HL-60 (cell line): ENCODE measurements around the gene RBM6.
A peak's percentile ranks its signal among the peaks of the same experiment; 100 is the strongest.

Experiments used
- DNase-seq, 2 experiments: peaks; one replicate each; pipeline ENCODE4 v3.0.0-alpha.2; 2010 to 2020; ENCODE audit warnings: low read depth in 1 of 2, low spot score in 1 of 2
- H3K27ac ChIP-seq: fragments of 250-450 bp; sonication (Bioruptor Pico); replicated peaks from 2 replicates; pipeline ENCODE4 v1.5.1; 2020; ENCODE audit warnings: mild to moderate bottlenecking, moderate library complexity
- H3K27me3 ChIP-seq: fragments of 250-450 bp; sonication (Bioruptor Pico); 2 replicates; pipeline ENCODE4 v1.5.1; 2021; ENCODE audit warnings: mild to moderate bottlenecking, moderate library complexity; ENCODE audit not compliant: insufficient read depth, poor library complexity, severe bottlenecking
- H3K4me3 ChIP-seq: replicated peaks from 2 replicates; pipeline ENCODE4 v1.5.1; 2011; ENCODE audit warnings: mild to moderate bottlenecking, control low read depth, low read length; ENCODE audit not compliant: insufficient read depth
- GABPA ChIP-seq: IDR thresholded peaks from 2 replicates; pipeline ENCODE4 v1.6.1; 2012; ENCODE audit warnings: low read depth
- POLR2AphosphoS5 ChIP-seq: IDR thresholded peaks from 2 replicates; pipeline ENCODE4 v1.6.1; 2012; ENCODE audit warnings: low read depth
- SPI1 ChIP-seq: IDR thresholded peaks from 2 replicates; pipeline ENCODE4 v1.6.1; 2012; ENCODE audit warnings: low read depth, mild to moderate bottlenecking, borderline replicate concordance
- TF ChIP-seq, protein P1 (sequence below): IDR thresholded peaks from 2 replicates; pipeline ENCODE4 v1.6.1; 2012; ENCODE audit warnings: low read depth; ENCODE audit not compliant: insufficient replicate concordance
- TF ChIP-seq, protein P2 (sequence below): IDR thresholded peaks from one replicate; pipeline ENCODE4 v1.5.1; 2011; ENCODE audit warnings: low read length, control low read depth, inconsistent platforms; ENCODE audit not compliant: insufficient read depth

RBM6 gene

DNA sequence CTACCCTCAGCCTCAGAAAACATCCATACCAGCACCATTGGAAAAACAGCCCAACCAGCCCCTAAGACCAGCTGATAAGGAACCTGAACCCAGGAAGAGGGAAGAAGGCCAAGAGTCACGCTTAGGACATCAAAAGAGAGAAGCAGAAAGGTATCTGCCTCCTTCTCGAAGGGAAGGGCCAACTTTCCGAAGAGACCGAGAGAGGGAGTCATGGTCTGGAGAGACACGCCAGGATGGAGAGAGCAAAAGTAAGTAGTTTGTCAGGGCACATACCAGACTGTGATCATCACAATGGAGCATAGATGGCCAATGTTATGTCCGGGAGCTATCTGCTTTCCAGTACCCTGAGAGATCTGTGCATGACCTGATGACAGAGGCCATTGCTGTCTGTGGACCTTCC, 117.8 kb downstream of the RBM6 start:
- DNase-seq = no peak
- Histone ChIP-seq H3K27ac (no peak overlapping the region), H3K27me3 (no peaks in the 10 kb centered on the region), H3K4me3 (no peak overlapping the region)
- TF ChIP-seq SPI1 (no peak), POLR2AphosphoS5 (no peak), GABPA (no peak)
- TF ChIP-seq, protein P1, sequence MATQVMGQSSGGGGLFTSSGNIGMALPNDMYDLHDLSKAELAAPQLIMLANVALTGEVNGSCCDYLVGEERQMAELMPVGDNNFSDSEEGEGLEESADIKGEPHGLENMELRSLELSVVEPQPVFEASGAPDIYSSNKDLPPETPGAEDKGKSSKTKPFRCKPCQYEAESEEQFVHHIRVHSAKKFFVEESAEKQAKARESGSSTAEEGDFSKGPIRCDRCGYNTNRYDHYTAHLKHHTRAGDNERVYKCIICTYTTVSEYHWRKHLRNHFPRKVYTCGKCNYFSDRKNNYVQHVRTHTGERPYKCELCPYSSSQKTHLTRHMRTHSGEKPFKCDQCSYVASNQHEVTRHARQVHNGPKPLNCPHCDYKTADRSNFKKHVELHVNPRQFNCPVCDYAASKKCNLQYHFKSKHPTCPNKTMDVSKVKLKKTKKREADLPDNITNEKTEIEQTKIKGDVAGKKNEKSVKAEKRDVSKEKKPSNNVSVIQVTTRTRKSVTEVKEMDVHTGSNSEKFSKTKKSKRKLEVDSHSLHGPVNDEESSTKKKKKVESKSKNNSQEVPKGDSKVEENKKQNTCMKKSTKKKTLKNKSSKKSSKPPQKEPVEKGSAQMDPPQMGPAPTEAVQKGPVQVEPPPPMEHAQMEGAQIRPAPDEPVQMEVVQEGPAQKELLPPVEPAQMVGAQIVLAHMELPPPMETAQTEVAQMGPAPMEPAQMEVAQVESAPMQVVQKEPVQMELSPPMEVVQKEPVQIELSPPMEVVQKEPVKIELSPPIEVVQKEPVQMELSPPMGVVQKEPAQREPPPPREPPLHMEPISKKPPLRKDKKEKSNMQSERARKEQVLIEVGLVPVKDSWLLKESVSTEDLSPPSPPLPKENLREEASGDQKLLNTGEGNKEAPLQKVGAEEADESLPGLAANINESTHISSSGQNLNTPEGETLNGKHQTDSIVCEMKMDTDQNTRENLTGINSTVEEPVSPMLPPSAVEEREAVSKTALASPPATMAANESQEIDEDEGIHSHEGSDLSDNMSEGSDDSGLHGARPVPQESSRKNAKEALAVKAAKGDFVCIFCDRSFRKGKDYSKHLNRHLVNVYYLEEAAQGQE = no peak
- TF ChIP-seq, protein P2, sequence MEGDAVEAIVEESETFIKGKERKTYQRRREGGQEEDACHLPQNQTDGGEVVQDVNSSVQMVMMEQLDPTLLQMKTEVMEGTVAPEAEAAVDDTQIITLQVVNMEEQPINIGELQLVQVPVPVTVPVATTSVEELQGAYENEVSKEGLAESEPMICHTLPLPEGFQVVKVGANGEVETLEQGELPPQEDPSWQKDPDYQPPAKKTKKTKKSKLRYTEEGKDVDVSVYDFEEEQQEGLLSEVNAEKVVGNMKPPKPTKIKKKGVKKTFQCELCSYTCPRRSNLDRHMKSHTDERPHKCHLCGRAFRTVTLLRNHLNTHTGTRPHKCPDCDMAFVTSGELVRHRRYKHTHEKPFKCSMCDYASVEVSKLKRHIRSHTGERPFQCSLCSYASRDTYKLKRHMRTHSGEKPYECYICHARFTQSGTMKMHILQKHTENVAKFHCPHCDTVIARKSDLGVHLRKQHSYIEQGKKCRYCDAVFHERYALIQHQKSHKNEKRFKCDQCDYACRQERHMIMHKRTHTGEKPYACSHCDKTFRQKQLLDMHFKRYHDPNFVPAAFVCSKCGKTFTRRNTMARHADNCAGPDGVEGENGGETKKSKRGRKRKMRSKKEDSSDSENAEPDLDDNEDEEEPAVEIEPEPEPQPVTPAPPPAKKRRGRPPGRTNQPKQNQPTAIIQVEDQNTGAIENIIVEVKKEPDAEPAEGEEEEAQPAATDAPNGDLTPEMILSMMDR = no peak

DNA sequence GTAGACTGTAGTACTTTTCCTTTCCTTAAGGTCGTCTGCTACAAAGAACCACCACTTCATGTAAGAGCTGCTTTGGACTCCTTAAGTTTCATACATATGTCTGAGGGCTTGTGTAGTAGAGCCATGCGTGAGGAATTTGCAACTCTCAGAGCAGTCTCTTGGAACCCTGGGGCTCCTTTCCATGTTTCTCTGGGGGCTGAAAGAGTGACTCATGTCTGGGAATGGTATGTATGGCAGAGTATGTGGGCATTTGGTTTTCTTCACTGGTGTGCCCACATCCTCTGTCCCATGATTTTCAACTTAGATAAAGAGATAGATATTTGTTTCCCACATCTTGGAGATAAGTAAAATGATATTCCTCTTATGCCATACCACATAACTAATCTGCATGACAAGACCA, 128.2 kb downstream of the RBM6 start:
- DNase-seq = no peak
- no peak for TF ChIP-seq SPI1
- no peak for TF ChIP-seq GABPA
- TF ChIP-seq, protein P1 = no peak
- TF ChIP-seq POLR2AphosphoS5 = no peak
- TF ChIP-seq, protein P2 = no peak
- Histone ChIP-seq H3K4me3 (no peak overlapping the region), H3K27me3 (no peaks in the 10 kb centered on the region), H3K27ac (no peak overlapping the region)

DNA sequence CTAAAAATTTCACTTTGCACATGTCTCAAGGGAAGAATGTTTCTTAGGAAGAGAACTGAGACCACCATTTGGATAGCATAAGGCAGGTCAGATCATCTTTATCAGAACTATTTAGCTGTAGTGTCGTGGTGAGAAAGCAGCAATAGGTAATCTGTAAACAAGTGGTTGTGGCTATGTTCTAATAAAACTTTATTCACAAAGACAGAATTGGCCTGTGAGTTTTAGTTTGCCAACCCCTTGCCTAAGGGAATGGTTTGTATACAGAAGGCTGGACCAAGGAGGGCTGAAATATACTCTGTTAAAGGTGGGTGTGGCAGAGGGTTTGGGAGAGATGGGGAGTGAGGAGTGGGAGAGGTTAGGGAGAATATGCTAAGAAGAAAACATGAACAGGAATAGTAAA, 138.1 kb downstream of the RBM6 start:
- no peak overlapping the region for H3K4me3 ChIP-seq
- TF ChIP-seq POLR2AphosphoS5 = no peak
- TF ChIP-seq, protein P1 = no peak
- no peak for TF ChIP-seq GABPA
- no peak for TF ChIP-seq SPI1
- TF ChIP-seq, protein P2 = no peak
- 0 out of 2 replicates have a peak overlapping the region, but pooled peaks have one; percentile 9 for H3K27ac ChIP-seq

More for the DNA sequence above, 138.1 kb downstream of the RBM6 start:
- no peak for DNase-seq
- no peaks in the 10 kb centered on the region for H3K27me3 ChIP-seq
